Keratinocyte (primary cell): ENCODE measurements around the gene PLA2G6. TPM values are rescaled to one million over a fixed set of nuclear protein-coding genes. Genes with fewer than 3 reads are reported as not detected.

Experiments used
- DNase-seq: peaks from one replicate; pipeline ENCODE4 v3.0.0-alpha.2; 2011; ENCODE audit warnings: low read depth, missing footprints, low spot score
- FAIRE-seq: peaks from 2 replicates; lab custom pipeline; 2011; peaks lifted over from hg19 to GRCh38; lab: Jason Lieb, UNC
- H2AFZ ChIP-seq: 2 replicates; pipeline ENCODE4 v1.6.0; 2012; ENCODE audit warnings: low read length, control low read depth, inconsistent platforms; ENCODE audit not compliant: control insufficient read depth
- H3K27ac ChIP-seq: 2 replicates; pipeline ENCODE4 v1.5.1; 2011; ENCODE audit warnings: low read length; ENCODE audit not compliant: control insufficient read depth, insufficient read depth
- H3K27me3 ChIP-seq: 3 replicates; pipeline ENCODE4 v1.6.0; 2011; ENCODE audit warnings: low read length; ENCODE audit not compliant: control insufficient read depth, insufficient read depth; ENCODE audit errors: extremely low read depth
- H3K36me3 ChIP-seq, 2 experiments: 2 replicates in 1 of 2; 3 replicates in 1 of 2; pipeline ENCODE4 v1.5.1; 2011; ENCODE audit warnings: low read length in 2 of 2, mild to moderate bottlenecking in 1 of 2; ENCODE audit not compliant: control insufficient read depth in 2 of 2, insufficient read depth in 2 of 2; ENCODE audit errors: extremely low read depth in 1 of 2
- H3K4me1 ChIP-seq: 3 replicates; pipeline ENCODE4 v1.5.1; 2011; ENCODE audit warnings: low read length; ENCODE audit not compliant: control insufficient read depth, insufficient read depth; ENCODE audit errors: extremely low read depth
- H3K4me2 ChIP-seq: 3 replicates; pipeline ENCODE4 v1.6.0; 2011; ENCODE audit warnings: low read depth, low read length; ENCODE audit not compliant: control insufficient read depth, insufficient read depth; ENCODE audit errors: extremely low read depth
- H3K4me3 ChIP-seq, 3 experiments: fragments of 200-600 bp in 1 of 3; sonication (generic) in 1 of 3; 2 replicates in 2 of 3; 3 replicates in 1 of 3; pipeline ENCODE4 v1.5.1; 2011 to 2016; ENCODE audit warnings: low read length in 3 of 3, mild to moderate bottlenecking in 3 of 3, control low read depth in 2 of 3, inconsistent platforms in 1 of 3, low read depth in 1 of 3, mixed read lengths in 1 of 3, mixed run types in 1 of 3, moderate library complexity in 1 of 3; ENCODE audit not compliant: control insufficient read depth in 2 of 3, insufficient read depth in 2 of 3; ENCODE audit errors: extremely low read depth in 1 of 3
- H3K79me2 ChIP-seq: 2 replicates; pipeline ENCODE4 v1.6.0; 2012; ENCODE audit warnings: low read length; ENCODE audit not compliant: control insufficient read depth, insufficient read depth
- H3K9ac ChIP-seq: 3 replicates; pipeline ENCODE4 v1.6.0; 2011; ENCODE audit warnings: low read length; ENCODE audit not compliant: control insufficient read depth, insufficient read depth; ENCODE audit errors: extremely low read depth
- H3K9me1 ChIP-seq: 3 replicates; pipeline ENCODE4 v1.6.0; 2011; ENCODE audit warnings: low read length; ENCODE audit not compliant: control insufficient read depth, insufficient read depth; ENCODE audit errors: extremely low read depth
- H3K9me3 ChIP-seq: 2 replicates; pipeline ENCODE4 v1.5.1; 2012; ENCODE audit warnings: low read depth, low read length; ENCODE audit not compliant: control insufficient read depth
- H4K20me1 ChIP-seq: 3 replicates; pipeline ENCODE4 v1.6.0; 2011; ENCODE audit warnings: low read length; ENCODE audit not compliant: control insufficient read depth, insufficient read depth; ENCODE audit errors: extremely low read depth
- CTCF ChIP-seq, 3 experiments: IDR thresholded peaks in 1 of 3; conservative IDR thresholded peaks in 1 of 3; optimal IDR thresholded peaks in 1 of 3; 2 replicates in 2 of 3; 3 replicates in 1 of 3; pipeline versions ENCODE3 to v1.5.1; 2011; ENCODE audit warnings: low read length in 3 of 3, mild to moderate bottlenecking in 3 of 3, moderate library complexity in 2 of 3, control low read depth in 1 of 3, inconsistent platforms in 1 of 3; ENCODE audit not compliant: insufficient read depth in 2 of 3; ENCODE audit errors: extremely low read depth in 1 of 3
- EZH2 ChIP-seq: IDR thresholded peaks from one replicate; pipeline ENCODE4 v1.6.1; 2012; ENCODE audit warnings: inconsistent platforms, mild to moderate bottlenecking, low read length, moderate library complexity
- dilution Hi-C: fragments of 300-500 bp; cut with MboI; formaldehyde crosslinking; loops from one replicate; pipeline ENCODE4 v1.7.0; 2020; ENCODE audit warnings: low sequenced_read_pairs; ENCODE audit not compliant: extremely low pct_ligation_motif_present
- polyA plus RNA-seq, 5 experiments: library from polyadenylated mRNA; depleted of rRNA in 3 of 5; stranded (reverse) in 3 of 5; stranded (forward) in 1 of 5; unstranded in 1 of 5; fragments of >200 nt; gene quantifications; 1 replicate in 1 of 5; 2 replicates in 3 of 5; 3 replicates in 1 of 5; pipeline versions ENCODE4 v1.2.1 to v1.2.3, GENCODE V29; 2011 to 2012; ENCODE audit warnings: missing spikeins in 2 of 5, low read depth in 1 of 5, low replicate concordance in 1 of 5

The PLA2G6 gene
- polyA plus RNA-seq, 1 donor (not counting 4 experiments of a cell fraction or from before 2014, with no cell fraction given): 5.2 TPM

- dilution Hi-C loops: no loop called here
- FAIRE-seq: no peak
- Histone ChIP-seq H3K4me1 (no peaks in the 10 kb centered on the region), H3K9ac (no peak overlapping the region), H3K4me2 (no peak overlapping the region), H2AFZ (no peak overlapping the region), H3K36me3 (peaks cover 17 to 21% of the 10 kb centered on the region in 2 experiments), H4K20me1 (no peaks in the 10 kb centered on the region), H3K79me2 (no peaks in the 10 kb centered on the region), H3K27ac (no peak overlapping the region), H3K27me3 (no peaks in the 10 kb centered on the region), H3K9me1 (no peaks in the 10 kb centered on the region), H3K9me3 (no peaks in the 10 kb centered on the region), H3K4me3 (no peak overlapping the region)
- DNase-seq: no peak
- TF ChIP-seq EZH2 (no peak), CTCF (optimal IDR thresholded peaks at IDR 0.05 in 1 of 3, IDR thresholded peaks at IDR 0.05 in 1 of 3, conservative IDR thresholded peaks at IDR 0.05 in 1 of 3; ENCODE audit: extremely low read depth in 1 of 3, insufficient read depth in 2 of 3, low read length in 3 of 3) (no peak)
Measured at GRCh38 chr22:38073150-38074130, 108.2 kb downstream of the PLA2G6 start.

- Histone ChIP-seq H3K27ac (no peak overlapping the region), H3K9me1 (no peaks in the 10 kb centered on the region), H3K27me3 (no peaks in the 10 kb centered on the region), H3K4me2 (no peak overlapping the region), H3K4me1 (no peaks in the 10 kb centered on the region), H2AFZ (no peak overlapping the region), H3K4me3 (no peak overlapping the region), H3K79me2 (no peaks in the 10 kb centered on the region), H4K20me1 (no peaks in the 10 kb centered on the region), H3K9ac (no peak overlapping the region), H3K9me3 (no peaks in the 10 kb centered on the region), H3K36me3 (peaks cover 24 to 28% of the 10 kb centered on the region in 2 experiments)
- no peak for DNase-seq
- no peak for FAIRE-seq
- dilution Hi-C loops: no loop called here
- TF ChIP-seq EZH2 (no peak), CTCF (optimal IDR thresholded peaks at IDR 0.05 in 1 of 3, IDR thresholded peaks at IDR 0.05 in 1 of 3, conservative IDR thresholded peaks at IDR 0.05 in 1 of 3; ENCODE audit: extremely low read depth in 1 of 3, insufficient read depth in 2 of 3, low read length in 3 of 3) (no peak)
Measured at GRCh38 chr22:38072322-38073149, 109.1 kb downstream of the PLA2G6 start.
